GM21423 (cell line): Measurements from ENCODE around the gene WASF3.
"Not testable (repeated sequence)": the region's sequence is repeated elsewhere in the genome, so short reads cannot be mapped to it uniquely, and the experiment has no call there.

Experiments
- ATAC-seq: cut with Tn5 transposase; IDR thresholded peaks from one replicate; pipeline ENCODE4 v1.9.1; 2021; ENCODE audit warnings: mild to moderate bottlenecking, moderate library complexity; ENCODE audit not compliant: unreplicated experiment

Gene WASF3

GRCh38 chr13:26623125-26623524, 65.6 kb downstream of the WASF3 start:
- ATAC-seq = no peak

- no peak for ATAC-seq
These were observed 67.1 kb downstream of the WASF3 start for GRCh38 chr13:26624572-26624971.

GRCh38 chr13:26626271-26626670, 68.8 kb downstream of the WASF3 start:
- no peak for ATAC-seq

GRCh38 chr13:26628706-26629105, 71.2 kb downstream of the WASF3 start:
- no peak for ATAC-seq

- ATAC-seq = no peak
These were observed 71.9 kb downstream of the WASF3 start for GRCh38 chr13:26629260-26629825.

DNA sequence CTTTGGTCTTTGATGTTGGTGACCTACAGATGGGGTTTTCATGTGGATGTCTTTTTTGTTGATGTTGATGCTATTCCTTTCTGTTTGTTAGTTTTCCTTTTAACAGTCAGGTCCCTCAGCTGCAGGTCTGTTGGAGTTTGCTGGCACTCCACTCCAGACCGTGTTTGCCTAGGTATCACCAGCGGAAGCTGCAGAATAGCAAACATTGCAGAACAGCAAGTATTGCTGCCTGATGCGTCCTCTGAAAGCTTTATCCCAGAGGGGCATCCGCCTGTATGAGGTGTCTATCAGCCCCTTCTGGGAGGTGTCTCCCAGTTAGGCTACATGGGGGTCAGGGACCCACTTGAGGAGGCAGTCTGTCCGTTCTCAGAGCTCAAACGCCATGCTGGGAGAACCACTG, 78.2 kb downstream of the WASF3 start:
- not testable (repeated sequence) for ATAC-seq

DNA sequence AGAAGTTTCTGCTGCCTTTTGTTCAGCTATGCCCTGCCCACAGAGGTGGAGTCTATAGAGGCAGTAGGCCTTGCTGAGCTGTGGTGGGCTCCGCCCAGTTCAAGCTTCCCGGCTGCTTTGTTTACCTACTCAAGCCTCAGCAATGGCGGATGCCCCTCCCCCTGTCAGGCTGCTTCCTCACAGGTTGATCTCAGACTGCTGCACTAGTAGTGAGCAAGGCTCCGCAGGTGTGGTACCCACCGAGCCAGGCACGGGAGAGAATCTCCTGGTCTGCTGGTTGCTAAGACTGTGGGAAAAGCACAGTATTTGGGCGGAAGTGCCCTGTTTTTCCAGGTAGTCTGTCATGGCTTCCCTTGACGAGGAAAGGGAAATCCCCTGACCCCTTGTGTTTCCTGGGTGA, 78.6 kb downstream of the WASF3 start:
- ATAC-seq = not testable (repeated sequence)

GRCh38 chr13:26646603-26647002, 89.1 kb downstream of the WASF3 start:
- ATAC-seq = no peak

GRCh38 chr13:26651234-26651633, 93.8 kb downstream of the WASF3 start:
- no peak for ATAC-seq

DNA sequence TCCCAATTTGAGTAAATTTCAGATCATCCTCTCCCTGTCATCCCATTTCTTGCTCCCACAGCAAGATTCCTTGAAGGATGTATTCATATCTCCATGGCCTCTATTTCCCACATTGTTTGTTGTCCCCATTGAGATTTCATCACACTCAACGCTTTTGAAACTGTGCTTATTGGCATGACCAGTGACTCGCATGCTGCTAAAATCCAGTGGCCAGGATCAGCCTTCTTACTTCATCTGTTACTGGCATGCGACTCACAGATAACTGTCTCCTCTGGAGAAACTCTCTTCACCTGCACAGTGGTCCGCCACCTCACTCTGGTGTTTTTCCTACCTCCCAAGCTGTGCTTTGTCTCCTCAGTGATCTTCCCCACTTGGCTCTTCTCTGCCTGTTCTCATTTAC, 95.8 kb downstream of the WASF3 start:
- ATAC-seq = no peak

DNA sequence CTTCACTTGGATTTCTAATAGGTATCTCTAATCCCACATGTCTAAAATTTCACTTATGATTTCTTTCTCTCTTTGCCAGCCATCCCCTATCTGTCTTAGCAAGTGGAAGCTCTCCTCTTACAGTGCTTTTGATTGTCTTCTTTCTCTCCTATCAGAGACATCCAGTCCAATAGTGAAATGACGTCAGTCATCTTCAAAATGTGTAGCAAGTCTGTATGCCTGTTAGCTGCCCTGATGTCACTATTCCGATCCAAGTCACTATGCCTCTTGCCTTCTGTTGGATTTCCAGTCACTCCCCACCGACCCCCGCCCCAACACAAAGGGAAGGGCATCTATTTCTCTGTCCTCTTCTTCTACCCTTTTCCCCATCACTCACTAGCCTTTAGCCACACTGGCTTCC, 96.4 kb downstream of the WASF3 start:
- no peak for ATAC-seq

GRCh38 chr13:26656919-26657318, 99.4 kb downstream of the WASF3 start:
- ATAC-seq = no peak

- ATAC-seq = no peak
These were observed 101.2 kb downstream of the WASF3 start for GRCh38 chr13:26658448-26659385.

GRCh38 chr13:26660185-26660584, 102.7 kb downstream of the WASF3 start:
- no peak for ATAC-seq

DNA sequence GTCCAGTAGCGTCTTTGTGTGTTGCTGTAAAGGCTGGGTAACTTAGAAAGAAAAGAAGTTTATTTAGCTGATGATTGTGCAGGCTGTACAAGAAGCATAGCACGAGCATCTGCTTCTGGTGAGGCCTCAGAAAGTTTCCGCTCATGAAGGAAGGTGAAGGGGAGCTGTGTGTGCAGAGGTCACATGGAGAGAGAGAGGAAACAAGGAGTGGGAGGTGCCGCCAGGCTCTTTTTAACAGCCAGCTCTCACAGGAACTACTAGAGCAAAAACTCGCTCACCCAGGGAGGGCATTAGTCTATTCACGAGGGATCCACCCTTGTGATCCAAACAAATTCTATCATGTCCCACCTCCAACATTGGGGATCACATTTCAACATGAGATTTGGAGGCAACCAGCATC, 103.3 kb downstream of the WASF3 start:
- no peak for ATAC-seq

GRCh38 chr13:26663791-26664190, 106.3 kb downstream of the WASF3 start:
- no peak for ATAC-seq

DNA sequence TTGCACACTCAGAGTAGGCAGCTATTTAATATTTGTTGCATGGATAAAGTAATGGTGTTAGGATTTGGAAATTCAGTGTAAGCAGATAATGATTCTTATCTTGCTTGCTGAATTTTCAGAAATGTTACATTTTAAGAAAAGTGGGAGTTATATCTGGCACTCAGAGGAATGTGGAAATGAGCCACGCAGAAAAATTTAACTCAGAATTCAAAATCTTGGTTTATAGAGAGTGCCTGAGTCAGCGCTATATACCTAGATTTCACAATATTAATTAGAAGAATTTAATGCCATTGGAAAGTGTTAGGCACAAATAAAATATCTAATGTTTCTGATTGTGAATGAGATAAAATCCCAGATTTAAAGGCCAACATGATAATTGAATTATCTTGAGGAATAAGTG, 106.8 kb downstream of the WASF3 start:
- no peak for ATAC-seq

DNA sequence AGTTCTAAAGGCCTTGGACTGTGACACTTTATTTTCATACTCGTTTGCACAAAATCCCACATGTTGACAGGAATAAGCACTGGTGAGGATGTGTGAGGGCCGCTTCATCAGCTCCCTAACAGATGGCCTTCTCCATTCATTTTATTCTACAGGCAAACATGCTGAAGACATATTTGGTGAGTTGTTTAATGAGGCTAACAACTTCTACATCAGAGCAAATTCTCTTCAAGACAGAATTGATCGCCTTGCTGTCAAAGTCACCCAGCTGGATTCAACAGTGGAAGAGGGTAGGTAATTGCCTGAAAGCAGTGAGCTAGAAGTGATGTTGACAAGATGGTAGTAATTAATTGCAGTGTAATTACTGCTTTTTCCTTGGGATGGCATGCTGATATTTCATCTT, 107.4 kb downstream of the WASF3 start:
- ATAC-seq = no peak

DNA sequence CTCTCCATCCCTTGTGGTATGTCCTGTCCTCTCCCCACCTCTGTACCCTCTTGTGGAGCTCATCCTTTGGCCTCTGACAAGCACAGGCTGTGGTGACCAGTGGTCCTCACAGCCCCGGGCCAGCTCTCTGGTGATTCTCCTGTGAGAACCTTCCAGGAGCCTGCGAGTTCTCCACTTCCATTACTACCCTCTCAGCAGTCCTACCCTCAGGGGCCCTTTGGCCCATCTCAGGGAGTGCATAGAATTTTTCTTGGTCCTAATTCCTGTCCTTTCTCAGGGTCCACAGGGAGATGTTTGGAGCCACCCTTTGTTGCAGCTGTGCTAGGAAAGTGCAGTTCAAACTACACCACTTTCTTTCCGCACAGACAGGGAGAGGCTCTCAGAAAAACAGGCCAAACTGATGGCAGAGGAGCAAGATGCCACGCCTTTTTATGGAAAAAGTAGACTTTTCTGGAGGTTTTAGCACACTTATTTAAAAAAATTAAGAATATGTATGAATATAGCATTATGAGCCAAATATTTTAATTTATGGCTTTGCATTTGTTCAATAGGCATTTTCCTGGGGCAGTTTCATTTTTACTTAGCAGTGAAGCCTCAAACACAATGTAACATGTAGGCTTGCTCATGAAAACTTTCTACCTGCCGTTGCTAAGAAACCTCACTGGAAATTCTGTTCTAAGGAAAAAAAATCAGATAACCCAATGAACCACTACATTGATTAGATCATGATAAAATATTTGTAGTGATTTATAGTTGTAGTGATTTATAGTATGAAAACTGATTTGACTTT, 111.1 kb downstream of the WASF3 start:
- no peak for ATAC-seq

GRCh38 chr13:26673890-26674289, 116.4 kb downstream of the WASF3 start:
- ATAC-seq = no peak

GRCh38 chr13:26677156-26677555, 119.7 kb downstream of the WASF3 start:
- ATAC-seq = no peak

- no peak for ATAC-seq
These were observed 120.8 kb downstream of the WASF3 start for GRCh38 chr13:26678330-26678729.
